Heart left ventricle (tissue), 16 donors: ENCODE data around the gene CCDC86. TPM values are rescaled to one million over a fixed set of nuclear protein-coding genes. Genes with fewer than 3 reads are reported as not detected.

Experiments
- ATAC-seq, 4 donors: fragments of 200-7000 bp; cut with Tn5 transposase; one replicate each; pipeline ENCODE4 v1.9.1; 2020 to 2022; ENCODE audit warnings: moderate library complexity in 4 of 4, mild to moderate bottlenecking in 3 of 4, moderate number of reproducible peaks in 1 of 4
- DNase-seq, 5 donors: peaks; one replicate each; pipeline ENCODE4 v3.0.0-alpha.2; 2020
- H3K27ac ChIP-seq, 12 donors: fragments of 200-600 bp; sonication (generic) in 4 of 12; one replicate each; pipeline versions ENCODE4 v1.5.0 to v1.8.0; 2016 to 2022; ENCODE audit warnings: mild to moderate bottlenecking in 2 of 12
- H3K27me3 ChIP-seq, 9 donors: fragments of 200-600 bp; sonication (generic) in 2 of 9; one replicate each; pipeline versions ENCODE4 v1.5.1 to v1.8.0; 2016 to 2022; ENCODE audit warnings: mild to moderate bottlenecking in 3 of 9
- H3K36me3 ChIP-seq, 9 donors: fragments of 200-600 bp; sonication (generic) in 2 of 9; one replicate each; pipeline versions ENCODE4 v1.5.0 to v1.8.0; 2018 to 2022; ENCODE audit warnings: mild to moderate bottlenecking in 2 of 9
- H3K4me1 ChIP-seq, 12 donors: fragments of 200-600 bp; sonication (generic) in 4 of 12; one replicate each; pipeline versions ENCODE4 v1.5.0 to v1.8.0; 2016 to 2022; ENCODE audit warnings: mild to moderate bottlenecking in 3 of 12
- H3K4me3 ChIP-seq, 12 donors: fragments of 200-600 bp; sonication (generic) in 4 of 12; one replicate each; pipeline versions ENCODE4 v1.5.0 to v1.8.0; 2017 to 2022; ENCODE audit warnings: mild to moderate bottlenecking in 9 of 12, moderate library complexity in 4 of 12
- H3K9me3 ChIP-seq, 12 donors: fragments of 200-600 bp; sonication (generic) in 4 of 12; one replicate each; pipeline versions ENCODE4 v1.5.0 to v1.8.0; 2016 to 2022; ENCODE audit warnings: mild to moderate bottlenecking in 1 of 12
- POLR2A ChIP-seq, 2 donors: fragments of 450-650 bp; IDR thresholded peaks; one replicate each; pipeline ENCODE4 v1.6.1; 2017; ENCODE audit warnings: antibody characterized with exemption in 2 of 2, mild to moderate bottlenecking in 2 of 2, moderate library complexity in 2 of 2
- WGBS, 4 donors: extraction: QIAGEN DNeasy Blood & Tissue Kit in 2 of 4; methylation state at CpG; one replicate each; pipeline versions ENCODE4 v1.1.5 to v1.1.7; 2013 to 2018; 5-methylcytosine and 5-hydroxymethylcytosine counted together
- intact Hi-C, 10 donors: fragments of 100-400 bp; cut with DNase I; formaldehyde crosslinking; loops; one replicate each; pipeline versions ENCODE4 v1.11.1 to v1.14.2; 2022
- polyA plus RNA-seq, 2 donors: library from polyadenylated mRNA; stranded (reverse); fragments of 200-250 nt; gene quantifications; one replicate each; pipeline ENCODE4 v1.2.3, GENCODE V29; 2013
- total RNA-seq, 9 donors: library from RNA; depleted of rRNA in 2 of 9; stranded (reverse); fragments of >200 nt in 2 of 9; fragmentation: NEBNext Ultra II Directional in 3 of 9; extraction: Animal tissue kit (Norgen Biotek cat#: 25700) in 3 of 9; gene quantifications; one replicate each; pipeline versions ENCODE4 v1.1.0 to v1.2.4, GENCODE V29; 2016 to 2023
- TF ChIP-seq, protein P1 (sequence below), 12 donors: fragments of 200-600 bp; sonication (generic) in 4 of 12; IDR thresholded peaks; one replicate each; pipeline versions ENCODE4 v1.5.0 to v1.8.0; 2018 to 2022; ENCODE audit warnings: antibody characterized with exemption in 12 of 12, mild to moderate bottlenecking in 5 of 12
- donor health status: ischemic (EF 13 %, LVEDD 7.1; RV severe dilation, severe dysfunction).
- donor health status: healthy with polysubstance abuse.
- donor health status: DM: no; HTN: yes; CAD: no.
- donor health status: DM: no; HTN: no; CAD: no.
- donor health status: ischemic (EF 25% LVEDD 6.9; RV normal size, moderate dysfunction).
- donor health status: ischemic (EF 25% LVEDD 5.7; RV mildly dilated, moderate dysfunction).
- donor health status: healthy.
- donor health status: DM: yes; HTN: yes; CAD: no.
- donor health status: ischemic (EF 35%, LVEDD 5.7; RV mildly dilated, moderate dysfunction).
- donor health status: nonischemic (EF 11% LVEDD 7.7; RV severe dilation, severe dysfunction).
- donor health status: DM: yes; HTN: yes; CAD: no.
- donor health status: PGD.
- donor health status: ischemic (EF 29% LVEDD 5.4; RV normal size, mild dysfunction).
- donor health status: nonischemic (EF 23%, LVEDD 6.1; RV moderate dilation, normal function).

The CCDC86 gene
- total and polyA plus RNA-seq, 11 donors: 6.0 to 33.3 (median 10.1) TPM

DNA sequence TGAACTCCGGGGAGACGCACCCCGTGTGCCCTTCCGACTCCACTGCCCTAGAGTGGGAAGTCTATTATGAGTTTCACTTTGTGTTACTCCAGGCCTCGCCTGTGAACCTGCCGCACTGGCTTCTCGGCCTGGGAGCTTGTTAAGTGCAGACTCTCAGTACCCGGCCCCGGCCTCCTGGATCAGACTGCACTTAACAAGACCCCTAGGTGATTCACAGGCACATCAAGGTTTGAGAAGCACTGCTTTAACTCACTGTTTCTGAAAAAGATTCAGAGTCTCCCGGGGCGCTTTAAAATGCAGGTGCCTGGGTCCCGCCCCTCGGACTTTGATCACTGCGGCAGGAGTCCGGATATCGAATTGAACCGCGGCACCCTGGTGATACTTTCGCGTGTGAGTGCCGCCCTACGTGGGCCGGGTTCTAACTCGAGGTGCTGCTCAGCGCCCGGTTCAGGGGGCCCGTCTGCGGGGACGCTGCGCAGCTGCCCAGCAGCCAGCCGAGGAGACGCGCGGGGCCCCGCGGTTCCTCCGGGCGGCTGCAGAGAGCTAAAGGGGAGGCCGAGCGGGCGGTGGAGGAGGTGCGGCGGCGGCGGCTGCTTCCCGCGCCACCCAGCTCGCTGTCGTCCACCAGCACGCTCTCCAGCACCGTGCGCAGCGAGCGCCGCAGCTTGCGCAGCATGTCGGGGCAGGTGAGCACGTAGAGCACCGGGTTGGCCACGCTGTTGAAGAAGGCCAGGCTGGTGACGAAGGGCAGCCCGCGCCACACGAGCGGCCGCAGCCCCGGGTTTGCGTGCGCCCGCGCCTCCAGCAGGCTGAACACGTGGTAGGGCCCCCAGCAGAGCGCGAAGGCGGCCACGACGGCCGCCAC, 10.4 kb downstream of the CCDC86 start:
- no peaks in the 10 kb centered on the region for H3K9me3 ChIP-seq
- no peak for DNase-seq
- no peaks in the 10 kb centered on the region for H3K27me3 ChIP-seq
- H3K4me3 ChIP-seq: no peak overlapping the region
- intact Hi-C loops: no loop called here
- no peaks in the 10 kb centered on the region for H3K4me1 ChIP-seq
- H3K27ac ChIP-seq: no peak overlapping the region
- peaks cover 0 to 54% (median 47%) of the 10 kb centered on the region in 9 donors for H3K36me3 ChIP-seq
- 48 to 74% (median 67%) methylated on average over 35 to 78 of the region's 78 CpGs for WGBS, 4 donors
- ATAC-seq: no peak
- TF ChIP-seq, protein P1, sequence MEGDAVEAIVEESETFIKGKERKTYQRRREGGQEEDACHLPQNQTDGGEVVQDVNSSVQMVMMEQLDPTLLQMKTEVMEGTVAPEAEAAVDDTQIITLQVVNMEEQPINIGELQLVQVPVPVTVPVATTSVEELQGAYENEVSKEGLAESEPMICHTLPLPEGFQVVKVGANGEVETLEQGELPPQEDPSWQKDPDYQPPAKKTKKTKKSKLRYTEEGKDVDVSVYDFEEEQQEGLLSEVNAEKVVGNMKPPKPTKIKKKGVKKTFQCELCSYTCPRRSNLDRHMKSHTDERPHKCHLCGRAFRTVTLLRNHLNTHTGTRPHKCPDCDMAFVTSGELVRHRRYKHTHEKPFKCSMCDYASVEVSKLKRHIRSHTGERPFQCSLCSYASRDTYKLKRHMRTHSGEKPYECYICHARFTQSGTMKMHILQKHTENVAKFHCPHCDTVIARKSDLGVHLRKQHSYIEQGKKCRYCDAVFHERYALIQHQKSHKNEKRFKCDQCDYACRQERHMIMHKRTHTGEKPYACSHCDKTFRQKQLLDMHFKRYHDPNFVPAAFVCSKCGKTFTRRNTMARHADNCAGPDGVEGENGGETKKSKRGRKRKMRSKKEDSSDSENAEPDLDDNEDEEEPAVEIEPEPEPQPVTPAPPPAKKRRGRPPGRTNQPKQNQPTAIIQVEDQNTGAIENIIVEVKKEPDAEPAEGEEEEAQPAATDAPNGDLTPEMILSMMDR (IDR thresholded peaks at IDR 0.05): no peak

DNA sequence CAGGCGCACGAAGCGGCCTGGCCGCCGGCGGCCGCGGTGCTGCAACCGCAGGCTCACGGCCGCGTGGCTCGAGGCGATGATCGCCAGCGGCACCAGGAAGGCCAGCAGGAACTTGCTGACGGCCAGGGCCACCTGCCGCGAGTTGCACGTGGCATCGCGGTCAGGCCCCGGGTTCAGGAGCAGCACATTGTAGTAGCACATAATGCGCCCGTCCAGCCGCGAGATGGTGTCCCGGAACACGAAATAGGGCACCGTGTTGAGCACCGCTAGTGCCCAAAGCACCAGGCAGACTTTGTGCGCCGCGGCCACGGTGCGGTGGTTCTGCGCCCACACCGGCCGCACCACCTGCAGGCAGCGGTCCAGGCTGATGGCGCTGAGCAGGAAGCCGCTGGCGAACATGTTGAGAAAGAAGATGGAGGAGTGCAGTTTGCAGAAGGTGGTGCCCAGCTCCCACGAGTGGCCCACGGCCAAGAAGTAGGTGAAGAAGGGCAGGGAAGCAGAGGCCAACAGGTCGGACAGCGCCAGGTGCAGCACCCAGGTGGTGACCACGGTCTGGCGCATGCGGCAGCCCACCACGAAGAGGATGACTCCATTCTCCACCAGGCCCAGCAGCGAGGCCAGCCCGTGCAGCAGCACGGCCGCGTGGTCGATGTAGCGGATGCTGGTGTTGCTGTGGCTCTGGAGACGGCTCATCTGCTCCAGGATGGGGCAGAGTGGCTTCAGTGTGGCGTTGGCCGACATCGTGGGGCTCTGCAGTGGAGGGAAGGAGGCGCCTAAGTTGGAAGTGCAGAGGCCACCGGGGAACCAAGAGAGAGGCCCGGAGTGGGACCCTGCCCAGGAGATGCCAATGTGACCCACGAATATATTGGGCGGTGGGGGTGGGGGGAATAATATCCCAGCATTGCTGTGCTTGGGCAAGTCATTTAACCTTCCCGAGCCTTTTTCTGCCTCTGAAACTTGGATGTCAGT, 11.4 kb downstream of the CCDC86 start:
- no peak overlapping the region for H3K27ac ChIP-seq
- peak overlapping the region in 2 of 12 donors; percentile 21 to 40 for H3K4me3 ChIP-seq
- H3K9me3 ChIP-seq: no peaks in the 10 kb centered on the region
- WGBS, 4 donors: 79 to 91% (median 85%) methylated on average over 52 to 68 of the region's 68 CpGs
- no peak for TF ChIP-seq POLR2A (IDR thresholded peaks at IDR 0.05)
- TF ChIP-seq, protein P1 (IDR thresholded peaks at IDR 0.05): no peak
- H3K27me3 ChIP-seq: no peaks in the 10 kb centered on the region
- intact Hi-C loops: no loop called here
- ATAC-seq (no peak), DNase-seq (peak in 1 of 5 donors; percentile 18)
- no peaks in the 10 kb centered on the region for H3K4me1 ChIP-seq
- H3K36me3 ChIP-seq: peaks cover 0 to 47% (median 39%) of the 10 kb centered on the region in 9 donors

DNA sequence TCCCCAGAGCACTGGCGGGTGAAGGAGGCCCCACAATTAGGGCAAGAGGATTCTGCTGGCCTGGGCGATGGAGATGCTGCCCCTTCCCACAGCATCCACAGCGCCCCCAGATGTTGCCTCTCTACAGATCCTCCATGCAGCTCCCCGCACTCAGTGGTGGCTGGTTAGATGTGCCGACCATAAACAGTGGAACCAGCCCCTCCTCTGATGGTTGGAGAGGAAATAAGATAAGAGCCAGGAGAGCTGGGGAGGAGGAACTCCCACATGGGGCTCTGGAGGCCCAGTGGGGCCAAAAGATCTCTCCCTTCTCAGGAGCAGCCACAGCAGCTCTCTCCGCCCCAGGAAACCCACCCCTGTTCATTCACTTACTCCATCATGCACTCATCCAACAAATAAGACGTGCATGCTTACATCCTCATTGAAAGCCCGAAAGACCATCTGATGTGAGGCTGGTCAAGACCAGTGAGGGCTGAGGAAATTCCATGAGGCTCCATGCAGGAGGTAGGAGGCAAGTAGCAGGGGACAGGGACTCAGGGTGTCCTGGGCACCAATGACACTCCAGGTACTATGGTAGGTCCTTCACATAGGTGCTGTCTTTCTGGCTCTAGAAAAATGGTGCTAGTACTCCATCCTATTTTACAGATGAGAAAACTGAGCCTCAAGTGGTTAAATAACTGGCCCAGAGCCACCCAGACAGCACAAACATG, 12.4 kb downstream of the CCDC86 start:
- intact Hi-C loops: no loop called here
- Histone ChIP-seq H3K36me3 (peaks cover 0 to 37% (median 29%) of the 10 kb centered on the region in 9 donors), H3K4me1 (peaks cover 0 to 6% (median 0%) of the 10 kb centered on the region in 12 donors), H3K27ac (peak overlapping the region in 2 of 12 donors; percentile 14 to 48), H3K9me3 (no peaks in the 10 kb centered on the region), H3K4me3 (peak overlapping the region in 9 of 12 donors; percentile 1 to 43 (median 33)), H3K27me3 (no peaks in the 10 kb centered on the region)
- ATAC-seq (peak in 1 of 4 donors; percentile 4), DNase-seq (peak in 1 of 5 donors; percentile 23)
- TF ChIP-seq, protein P1 (IDR thresholded peaks at IDR 0.05): no peak
- WGBS, 4 donors: 69 to 74% (median 71%) methylated on average over 8 of the region's 8 CpGs
